GM19099 (cell line): ENCODE measurements around the gene SPRED1.

Source experiments
- POLR2A ChIP-seq: IDR thresholded peaks from 3 replicates; pipeline ENCODE4 v1.6.1; 2011; ENCODE audit warnings: low read depth; ENCODE audit not compliant: insufficient read length; ENCODE audit errors: extremely low read depth

SPRED1 gene

GRCh38 chr15:38351466-38351865 lies 98.8 kb downstream of the SPRED1 start:
- TF ChIP-seq POLR2A = no peak

GRCh38 chr15:38354315-38354929 lies 101.8 kb downstream of the SPRED1 start:
- TF ChIP-seq POLR2A = no peak

- no peak for TF ChIP-seq POLR2A
These were observed 109.7 kb downstream of the SPRED1 start for GRCh38 chr15:38362355-38362754.

GRCh38 chr15:38367476-38367875 lies 114.8 kb downstream of the SPRED1 start:
- no peak for TF ChIP-seq POLR2A

- no peak for TF ChIP-seq POLR2A
These were observed 117.4 kb downstream of the SPRED1 start for GRCh38 chr15:38369936-38370478.

- no peak for TF ChIP-seq POLR2A
These were observed 120.4 kb downstream of the SPRED1 start for GRCh38 chr15:38373016-38373415.

- no peak for TF ChIP-seq POLR2A
These were observed 121.4 kb downstream of the SPRED1 start for GRCh38 chr15:38374029-38374428.

GRCh38 chr15:38374556-38374955 lies 121.9 kb downstream of the SPRED1 start:
- TF ChIP-seq POLR2A = no peak

- no peak for TF ChIP-seq POLR2A
These were observed 123.4 kb downstream of the SPRED1 start for GRCh38 chr15:38376081-38376480.

- no peak for TF ChIP-seq POLR2A
These were observed 125.0 kb downstream of the SPRED1 start for GRCh38 chr15:38377636-38378035.

- TF ChIP-seq POLR2A = no peak
These were observed 125.5 kb downstream of the SPRED1 start for GRCh38 chr15:38378161-38378560.

GRCh38 chr15:38389924-38390542 lies 137.4 kb downstream of the SPRED1 start:
- TF ChIP-seq POLR2A = no peak

- no peak for TF ChIP-seq POLR2A
These were observed 138.6 kb downstream of the SPRED1 start for GRCh38 chr15:38391191-38391590.

- no peak for TF ChIP-seq POLR2A
These were observed 145.5 kb downstream of the SPRED1 start for GRCh38 chr15:38398134-38398533.

- TF ChIP-seq POLR2A = no peak
These were observed 148.5 kb downstream of the SPRED1 start for GRCh38 chr15:38401106-38401505.

- TF ChIP-seq POLR2A = no peak
These were observed 149.1 kb downstream of the SPRED1 start for GRCh38 chr15:38401701-38402100.
